Lung (tissue), 12 donors: Measurements from ENCODE around the gene TMEM247. TPM values are rescaled to one million over a fixed set of nuclear protein-coding genes. Genes with fewer than 3 reads are reported as not detected.

Experiments used
- ATAC-seq: fragments of 200-7000 bp; cut with Tn5 transposase; one replicate; pipeline ENCODE4 v1.9.1; 2020; ENCODE audit warnings: moderate number of reproducible peaks; ENCODE audit not compliant: insufficient read depth, low FRiP score
- DNase-seq, 3 donors: peaks; one replicate each; pipeline ENCODE4 v3.0.0-alpha.2; 2013 to 2017
- H3K27ac ChIP-seq, 2 donors: one replicate each; pipeline ENCODE4 v1.5.1; 2013; ENCODE audit warnings: mild to moderate bottlenecking in 2 of 2, moderate library complexity in 2 of 2, control low read depth in 1 of 2, inconsistent platforms in 1 of 2, low read depth in 1 of 2, low read length in 1 of 2
- H3K27me3 ChIP-seq, 3 donors: one replicate each; pipeline ENCODE4 v1.5.1; 2013; ENCODE audit warnings: low read length in 2 of 3; ENCODE audit not compliant: control insufficient read depth in 3 of 3, insufficient read depth in 3 of 3
- H3K36me3 ChIP-seq, 4 donors: one replicate each; pipeline ENCODE4 v1.5.1; 2013; ENCODE audit warnings: low read length in 4 of 4, mild to moderate bottlenecking in 1 of 4, moderate library complexity in 1 of 4; ENCODE audit not compliant: control insufficient read depth in 4 of 4, insufficient read depth in 4 of 4
- H3K4me1 ChIP-seq, 5 donors: one replicate each; pipeline ENCODE4 v1.5.1; 2013; ENCODE audit warnings: low read length in 5 of 5, mild to moderate bottlenecking in 2 of 5, moderate library complexity in 1 of 5; ENCODE audit not compliant: control insufficient read depth in 5 of 5, insufficient read depth in 5 of 5
- H3K4me3 ChIP-seq: one replicate; pipeline ENCODE4 v1.5.1; 2013; ENCODE audit warnings: mild to moderate bottlenecking, control low read depth, moderate library complexity
- H3K9ac ChIP-seq, 2 donors: one replicate each; pipeline ENCODE4 v1.5.1; 2013; ENCODE audit warnings: low read length in 2 of 2, control low read depth in 1 of 2; ENCODE audit not compliant: insufficient read depth in 1 of 2
- H3K9me3 ChIP-seq, 4 donors: one replicate each; pipeline ENCODE4 v1.5.1; 2013; ENCODE audit warnings: low read length in 3 of 4, mild to moderate bottlenecking in 1 of 4, moderate library complexity in 1 of 4; ENCODE audit not compliant: control insufficient read depth in 4 of 4, insufficient read depth in 3 of 4
- WGBS, 2 donors: extraction: QIAGEN DNeasy Blood & Tissue Kit; methylation state at CpG; one replicate each; pipeline ENCODE4 v1.1.7; 2013; 5-methylcytosine and 5-hydroxymethylcytosine counted together
- polyA plus RNA-seq, 2 donors: library from polyadenylated mRNA; stranded (reverse); fragments of 200-250 nt; gene quantifications; one replicate each; pipeline ENCODE4 v1.2.1, GENCODE V29; 2013
- total RNA-seq, 2 donors: library from RNA; depleted of rRNA in 1 of 2; stranded (reverse); fragments of >200 nt in 1 of 2; gene quantifications; one replicate each; pipeline ENCODE4 v1.2.1, GENCODE V29; 2014 to 2021
- TF ChIP-seq, protein P1 (sequence below): IDR thresholded peaks from 2 replicates; pipeline ENCODE4 v1.5.1; 2012; ENCODE audit warnings: mild to moderate bottlenecking; ENCODE audit errors: control extremely low read depth, extremely low read depth
- donor health status: control.
- donor health status: control.
- donor health status: Bipolar disorder and iron deficiency.
- donor health status: healthy.
- donor health status: DM: yes; HTN: yes; CAD: no.

The TMEM247 gene
- total and polyA plus RNA-seq, 4 donors, result not detected

- Histone ChIP-seq H3K4me3 (no peak overlapping the region), H3K9ac (no peak overlapping the region), H3K27ac (no peak overlapping the region), H3K4me1 (peaks cover 0 to 14% (median 6%) of the 10 kb centered on the region in 5 donors), H3K27me3 (no peaks in the 10 kb centered on the region), H3K36me3 (no peaks in the 10 kb centered on the region), H3K9me3 (no peaks in the 10 kb centered on the region)
- TF ChIP-seq, protein P1, sequence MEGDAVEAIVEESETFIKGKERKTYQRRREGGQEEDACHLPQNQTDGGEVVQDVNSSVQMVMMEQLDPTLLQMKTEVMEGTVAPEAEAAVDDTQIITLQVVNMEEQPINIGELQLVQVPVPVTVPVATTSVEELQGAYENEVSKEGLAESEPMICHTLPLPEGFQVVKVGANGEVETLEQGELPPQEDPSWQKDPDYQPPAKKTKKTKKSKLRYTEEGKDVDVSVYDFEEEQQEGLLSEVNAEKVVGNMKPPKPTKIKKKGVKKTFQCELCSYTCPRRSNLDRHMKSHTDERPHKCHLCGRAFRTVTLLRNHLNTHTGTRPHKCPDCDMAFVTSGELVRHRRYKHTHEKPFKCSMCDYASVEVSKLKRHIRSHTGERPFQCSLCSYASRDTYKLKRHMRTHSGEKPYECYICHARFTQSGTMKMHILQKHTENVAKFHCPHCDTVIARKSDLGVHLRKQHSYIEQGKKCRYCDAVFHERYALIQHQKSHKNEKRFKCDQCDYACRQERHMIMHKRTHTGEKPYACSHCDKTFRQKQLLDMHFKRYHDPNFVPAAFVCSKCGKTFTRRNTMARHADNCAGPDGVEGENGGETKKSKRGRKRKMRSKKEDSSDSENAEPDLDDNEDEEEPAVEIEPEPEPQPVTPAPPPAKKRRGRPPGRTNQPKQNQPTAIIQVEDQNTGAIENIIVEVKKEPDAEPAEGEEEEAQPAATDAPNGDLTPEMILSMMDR, result no peak
- ATAC-seq (no peak), DNase-seq (no peak)
- WGBS, 2 donors, result 77 to 81% methylated on average over 3 of the region's 3 CpGs
These were observed 46.3 kb downstream of the TMEM247 start for GRCh38 chr2:46525522-46526155.

DNA sequence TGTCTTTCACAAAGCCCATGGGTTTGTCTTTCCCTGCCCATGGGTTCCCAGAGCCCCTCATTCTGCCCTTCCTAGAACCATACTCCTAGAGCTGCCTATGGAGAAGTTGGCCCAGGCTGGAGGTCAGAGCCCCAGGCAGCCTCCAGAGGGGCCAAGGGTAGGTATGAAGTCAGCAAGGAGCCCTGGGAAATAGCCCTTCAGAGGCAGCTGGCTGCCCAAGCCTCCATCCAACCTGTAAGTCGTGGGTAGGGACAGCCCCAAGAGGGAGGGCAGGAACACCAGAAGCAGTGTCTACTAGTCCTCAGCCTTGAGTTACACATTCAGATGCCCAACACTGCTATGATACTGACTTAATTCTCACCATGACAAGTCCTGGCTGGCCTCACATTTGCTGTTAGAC, 49.5 kb downstream of the TMEM247 start:
- no peak overlapping the region for H3K9ac ChIP-seq
- TF ChIP-seq, protein P1, result no peak
- no peaks in the 10 kb centered on the region for H3K36me3 ChIP-seq
- no peaks in the 10 kb centered on the region for H3K27me3 ChIP-seq
- H3K27ac ChIP-seq, result no peak overlapping the region
- 86 to 100% methylated on average over 1 of the region's 1 CpG for WGBS, 2 donors
- no peak for ATAC-seq
- no peaks in the 10 kb centered on the region for H3K9me3 ChIP-seq
- DNase-seq, result no peak
- H3K4me1 ChIP-seq, result peaks cover 0 to 1% (median 0%) of the 10 kb centered on the region in 5 donors
- no peak overlapping the region for H3K4me3 ChIP-seq

DNA sequence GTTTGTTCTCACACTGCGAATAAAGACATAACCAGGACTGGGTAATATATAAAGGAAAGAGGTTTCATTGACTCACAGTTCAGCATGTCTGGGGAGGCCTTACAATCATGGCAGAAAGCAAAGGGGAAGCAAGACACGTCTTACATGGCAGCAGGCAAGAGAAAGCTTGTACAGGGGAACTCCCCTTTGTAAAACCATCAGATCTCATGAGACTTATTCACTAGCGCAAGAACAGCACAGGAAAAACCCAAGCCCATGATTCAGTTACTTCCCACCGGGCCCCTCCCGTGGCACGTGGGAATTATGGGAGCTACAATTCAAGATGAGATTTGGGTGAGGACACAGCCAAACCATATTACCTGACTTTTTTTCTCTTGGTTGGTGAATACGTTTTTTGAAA, 51.3 kb downstream of the TMEM247 start:
- H3K9me3 ChIP-seq, result no peaks in the 10 kb centered on the region
- DNase-seq, result no peak
- H3K27ac ChIP-seq, result no peak overlapping the region
- H3K27me3 ChIP-seq, result no peaks in the 10 kb centered on the region
- no peaks in the 10 kb centered on the region for H3K36me3 ChIP-seq
- ATAC-seq, result no peak
- no peak overlapping the region for H3K9ac ChIP-seq
- TF ChIP-seq, protein P1, result no peak
- WGBS, 2 donors, result 81 to 86% methylated on average over 7 of the region's 7 CpGs
- no peak overlapping the region for H3K4me3 ChIP-seq
- H3K4me1 ChIP-seq, result peaks cover 0 to 1% (median 0%) of the 10 kb centered on the region in 5 donors

GRCh38 chr2:46531863-46532262, 52.5 kb downstream of the TMEM247 start:
- Histone ChIP-seq H3K9me3 (no peaks in the 10 kb centered on the region), H3K27ac (no peak overlapping the region), H3K36me3 (no peaks in the 10 kb centered on the region), H3K4me3 (no peak overlapping the region), H3K9ac (no peak overlapping the region), H3K27me3 (no peaks in the 10 kb centered on the region), H3K4me1 (peaks cover 0 to 1% (median 0%) of the 10 kb centered on the region in 5 donors)
- TF ChIP-seq, protein P1, result no peak
- ATAC-seq (no peak), DNase-seq (no peak)
